ENCODE results near the gene PFN1.
"Not testable (repeated sequence)": the region's sequence is repeated elsewhere in the genome, so short reads cannot be mapped to it uniquely, and the experiment has no call there.

PFN1 gene

GRCh38 chr17:4933646-4934045, 14.7 kb downstream of the PFN1 start:
- Histone ChIP-seq H2AFZ (no peak overlapping the region), H3K4me2 (ENCODE audit: low read length) (no peak overlapping the region), H3K4me3 (ENCODE audit: low read depth, low read length) (no peak overlapping the region), H3K79me2 (peaks cover 4% of the 10 kb centered on the region), H3K27ac (no peak overlapping the region), H3K36me3 (ENCODE audit: control insufficient read depth, insufficient read depth, low read length) (no peaks in the 10 kb centered on the region), H3K9me3 (ENCODE audit: control insufficient read depth, low read length) (no peaks in the 10 kb centered on the region), H3K4me1 (peaks cover 6% of the 10 kb centered on the region), H3K27me3 (ENCODE audit: control insufficient read depth, insufficient read depth, low read length) (no peaks in the 10 kb centered on the region), H3K9ac (no peak overlapping the region)
- TF ChIP-seq CTCF (IDR thresholded peaks at IDR 0.05): no peak

GRCh38 chr17:4932756-4933155, 15.6 kb downstream of the PFN1 start:
- Histone ChIP-seq H3K4me2 (ENCODE audit: low read length) (no peak overlapping the region), H3K27me3 (ENCODE audit: control insufficient read depth, insufficient read depth, low read length) (no peaks in the 10 kb centered on the region), H3K36me3 (ENCODE audit: control insufficient read depth, insufficient read depth, low read length) (no peaks in the 10 kb centered on the region), H3K27ac (no peak overlapping the region), H3K4me1 (no peaks in the 10 kb centered on the region), H3K9me3 (ENCODE audit: control insufficient read depth, low read length) (no peaks in the 10 kb centered on the region), H3K4me3 (ENCODE audit: low read depth, low read length) (no peak overlapping the region), H2AFZ (no peak overlapping the region), H3K9ac (no peak overlapping the region), H3K79me2 (no peaks in the 10 kb centered on the region)
- no peak for TF ChIP-seq CTCF (IDR thresholded peaks at IDR 0.05)

GRCh38 chr17:4931963-4932362, 16.4 kb downstream of the PFN1 start, which contains the start of gene GP1BA:
GP1BA (plus strand) TSS chr17:4932277; CDS start chr17:4932605, 328 bp downstream.
- no peaks in the 10 kb centered on the region for H3K27me3 ChIP-seq (ENCODE audit: control insufficient read depth, insufficient read depth, low read length)
- no peaks in the 10 kb centered on the region for H3K79me2 ChIP-seq
- no peaks in the 10 kb centered on the region for H3K36me3 ChIP-seq (ENCODE audit: control insufficient read depth, insufficient read depth, low read length)
- H3K4me2 ChIP-seq (ENCODE audit: low read length): no peak within 1 kb of the TSS
- no peaks in the 10 kb centered on the region for H3K4me1 ChIP-seq
- TF ChIP-seq CTCF (IDR thresholded peaks at IDR 0.05): no peak
- H3K4me3 ChIP-seq (ENCODE audit: low read depth, low read length): no peak within 1 kb of the TSS
- no peak within 1 kb of the TSS for H2AFZ ChIP-seq
- no peak within 1 kb of the TSS for H3K27ac ChIP-seq
- no peak within 1 kb of the TSS for H3K9ac ChIP-seq
- no peaks in the 10 kb centered on the region for H3K9me3 ChIP-seq (ENCODE audit: control insufficient read depth, low read length)

- no peak overlapping the region for H3K9ac ChIP-seq
- no peak overlapping the region for H3K4me3 ChIP-seq (ENCODE audit: low read depth, low read length)
- no peak overlapping the region for H3K4me2 ChIP-seq (ENCODE audit: low read length)
- no peaks in the 10 kb centered on the region for H3K27me3 ChIP-seq (ENCODE audit: control insufficient read depth, insufficient read depth, low read length)
- H3K27ac ChIP-seq: no peak overlapping the region
- H3K9me3 ChIP-seq (ENCODE audit: control insufficient read depth, low read length): no peaks in the 10 kb centered on the region
- no peaks in the 10 kb centered on the region for H3K36me3 ChIP-seq (ENCODE audit: control insufficient read depth, insufficient read depth, low read length)
- no peak overlapping the region for H2AFZ ChIP-seq
- no peak for TF ChIP-seq CTCF (IDR thresholded peaks at IDR 0.05)
- H3K79me2 ChIP-seq: no peaks in the 10 kb centered on the region
- no peaks in the 10 kb centered on the region for H3K4me1 ChIP-seq
Observed at GRCh38 chr17:4928881-4929280, 19.4 kb downstream of the PFN1 start.

- not testable (repeated sequence) for H3K9ac ChIP-seq; H3K27ac ChIP-seq; H3K36me3 ChIP-seq (ENCODE audit: control insufficient read depth, insufficient read depth, low read length); H3K4me1 ChIP-seq; H3K27me3 ChIP-seq (ENCODE audit: control insufficient read depth, insufficient read depth, low read length); H3K9me3 ChIP-seq (ENCODE audit: control insufficient read depth, low read length); H3K79me2 ChIP-seq; H2AFZ ChIP-seq; H3K4me3 ChIP-seq (ENCODE audit: low read depth, low read length); H3K4me2 ChIP-seq (ENCODE audit: low read length)
Observed at GRCh38 chr17:4926577-4927335, 21.6 kb downstream of the PFN1 start.
